Measurements from ENCODE around the gene CDNF. TPM values are rescaled to one million over a fixed set of nuclear protein-coding genes. Genes with fewer than 3 reads are reported as not detected.

The CDNF gene
- polyA plus RNA-seq, 1 experiment, result 1.7 TPM

- CTCF ChIA-PET, result no interaction called here
- no peak for DNase-seq (ENCODE audit: low read depth, low spot score)
- Histone ChIP-seq H3K27ac (ENCODE audit: low read depth, low read length) (no peak overlapping the region), H3K27me3 (ENCODE audit: control insufficient read depth, insufficient read depth, low read length) (peaks cover 28% of the 10 kb centered on the region), H3K9me3 (ENCODE audit: control insufficient read depth, insufficient read depth, low read length) (no peaks in the 10 kb centered on the region), H3K4me3 (ENCODE audit: low read depth, low read length) (no peak overlapping the region)
- POLR2A ChIA-PET, result no interaction called here
- TF ChIP-seq CTCF (IDR thresholded peaks at IDR 0.05; ENCODE audit: low read depth, low read length), result peak; percentile 24; the same call in 1 of the 2 replicates
These were observed 36.1 kb downstream of the CDNF start for GRCh38 chr10:14801723-14802122.

- no peak for TF ChIP-seq CTCF (IDR thresholded peaks at IDR 0.05; ENCODE audit: low read depth, low read length)
- Histone ChIP-seq H3K9me3 (ENCODE audit: control insufficient read depth, insufficient read depth, low read length) (no peaks in the 10 kb centered on the region), H3K27me3 (ENCODE audit: control insufficient read depth, insufficient read depth, low read length) (peaks cover 28% of the 10 kb centered on the region), H3K4me3 (ENCODE audit: low read depth, low read length) (no peak overlapping the region), H3K27ac (ENCODE audit: low read depth, low read length) (no peak overlapping the region)
- no peak for DNase-seq (ENCODE audit: low read depth, low spot score)
- POLR2A ChIA-PET, result no interaction called here
- CTCF ChIA-PET, result no interaction called here
These were observed 37.4 kb downstream of the CDNF start for GRCh38 chr10:14800397-14800796.

GRCh38 chr10:14798636-14799035, 39.2 kb downstream of the CDNF start:
- H3K4me3 ChIP-seq (ENCODE audit: low read depth, low read length), result no peak overlapping the region
- no peak for TF ChIP-seq CTCF (IDR thresholded peaks at IDR 0.05; ENCODE audit: low read depth, low read length)
- H3K9me3 ChIP-seq (ENCODE audit: control insufficient read depth, insufficient read depth, low read length), result no peaks in the 10 kb centered on the region
- ChIA-PET POLR2A (no interaction called here), CTCF (no interaction called here)
- no peak overlapping the region for H3K27ac ChIP-seq (ENCODE audit: low read depth, low read length)
- no peak for DNase-seq (ENCODE audit: low read depth, low spot score)
- H3K27me3 ChIP-seq (ENCODE audit: control insufficient read depth, insufficient read depth, low read length), result peaks cover 28% of the 10 kb centered on the region

- Histone ChIP-seq H3K4me3 (ENCODE audit: low read depth, low read length) (no peak overlapping the region), H3K27ac (ENCODE audit: low read depth, low read length) (no peak overlapping the region), H3K27me3 (ENCODE audit: control insufficient read depth, insufficient read depth, low read length) (no peaks in the 10 kb centered on the region), H3K9me3 (ENCODE audit: control insufficient read depth, insufficient read depth, low read length) (peaks cover 3% of the 10 kb centered on the region)
- CTCF ChIA-PET, result no interaction called here
- TF ChIP-seq CTCF (IDR thresholded peaks at IDR 0.05; ENCODE audit: low read depth, low read length), result no peak
- DNase-seq (ENCODE audit: low read depth, low spot score), result no peak
- POLR2A ChIA-PET, result no interaction called here
These were observed 49.9 kb downstream of the CDNF start for GRCh38 chr10:14787938-14788337.

- ChIA-PET POLR2A (no interaction called here), CTCF (no interaction called here)
- DNase-seq (ENCODE audit: low read depth, low spot score), result no peak
- no peak for TF ChIP-seq CTCF (IDR thresholded peaks at IDR 0.05; ENCODE audit: low read depth, low read length)
- Histone ChIP-seq H3K4me3 (ENCODE audit: low read depth, low read length) (no peak overlapping the region), H3K9me3 (ENCODE audit: control insufficient read depth, insufficient read depth, low read length) (peaks cover 3% of the 10 kb centered on the region), H3K27ac (ENCODE audit: low read depth, low read length) (no peak overlapping the region), H3K27me3 (ENCODE audit: control insufficient read depth, insufficient read depth, low read length) (no peaks in the 10 kb centered on the region)
These were observed 53.3 kb downstream of the CDNF start for GRCh38 chr10:14784459-14785055.
